ENCODE results near the gene MEIS1.

DNA sequence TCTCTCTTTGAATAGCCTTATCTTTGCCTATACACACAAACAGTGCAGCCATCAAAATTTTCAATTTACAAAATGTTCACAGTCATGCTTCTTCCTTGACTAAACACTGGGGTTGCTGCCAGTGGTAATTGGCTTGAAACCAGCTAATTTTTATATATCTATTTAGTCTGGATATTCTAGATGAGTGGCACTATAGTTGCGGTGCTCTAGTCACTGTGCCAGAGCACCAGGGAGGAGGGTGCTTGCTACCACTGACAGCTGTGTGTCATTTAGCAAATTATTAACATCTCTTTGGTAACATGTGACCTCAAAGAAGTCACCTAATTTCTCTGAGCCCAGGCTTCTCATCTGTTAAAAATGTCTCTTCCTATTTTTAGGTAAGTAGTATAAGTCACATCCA, 130.4 kb downstream of the MEIS1 start:
- no peak for TF ChIP-seq EZH2 (IDR thresholded peaks at IDR 0.05; ENCODE audit: borderline replicate concordance, insufficient read depth, low read depth, low read length, poor library complexity, severe bottlenecking)
- TF ChIP-seq, protein P1, sequence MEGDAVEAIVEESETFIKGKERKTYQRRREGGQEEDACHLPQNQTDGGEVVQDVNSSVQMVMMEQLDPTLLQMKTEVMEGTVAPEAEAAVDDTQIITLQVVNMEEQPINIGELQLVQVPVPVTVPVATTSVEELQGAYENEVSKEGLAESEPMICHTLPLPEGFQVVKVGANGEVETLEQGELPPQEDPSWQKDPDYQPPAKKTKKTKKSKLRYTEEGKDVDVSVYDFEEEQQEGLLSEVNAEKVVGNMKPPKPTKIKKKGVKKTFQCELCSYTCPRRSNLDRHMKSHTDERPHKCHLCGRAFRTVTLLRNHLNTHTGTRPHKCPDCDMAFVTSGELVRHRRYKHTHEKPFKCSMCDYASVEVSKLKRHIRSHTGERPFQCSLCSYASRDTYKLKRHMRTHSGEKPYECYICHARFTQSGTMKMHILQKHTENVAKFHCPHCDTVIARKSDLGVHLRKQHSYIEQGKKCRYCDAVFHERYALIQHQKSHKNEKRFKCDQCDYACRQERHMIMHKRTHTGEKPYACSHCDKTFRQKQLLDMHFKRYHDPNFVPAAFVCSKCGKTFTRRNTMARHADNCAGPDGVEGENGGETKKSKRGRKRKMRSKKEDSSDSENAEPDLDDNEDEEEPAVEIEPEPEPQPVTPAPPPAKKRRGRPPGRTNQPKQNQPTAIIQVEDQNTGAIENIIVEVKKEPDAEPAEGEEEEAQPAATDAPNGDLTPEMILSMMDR (IDR thresholded peaks at IDR 0.05), result no peak

Data from B cell (primary cell).